Fibroblast of the aortic adventitia (primary cell): Measurements from ENCODE around the gene MROH2B. TPM values are rescaled to one million over a fixed set of nuclear protein-coding genes. Genes with fewer than 3 reads are reported as not detected.

ENCODE experiments used
- DNase-seq: peaks from one replicate; pipeline ENCODE4 v3.0.0-alpha.2; 2010; ENCODE audit warnings: low read depth
- H3K4me3 ChIP-seq: 2 replicates; pipeline ENCODE4 v1.5.1; 2011; ENCODE audit warnings: low read depth, mild to moderate bottlenecking, control low read depth, low read length, moderate library complexity
- total RNA-seq: library from RNA; depleted of rRNA; stranded (reverse); fragments of >200 nt; gene quantifications from 2 replicates; pipeline ENCODE4 v1.2.3, GENCODE V29; 2012; ENCODE audit warnings: low replicate concordance
- TF ChIP-seq, protein P1 (sequence below): IDR thresholded peaks from 2 replicates; pipeline ENCODE4 v1.5.1; 2011; ENCODE audit warnings: mild to moderate bottlenecking, low read length, control low read depth, inconsistent platforms; ENCODE audit not compliant: insufficient read depth

Gene MROH2B
- total RNA-seq, 1 donor = not detected

DNA sequence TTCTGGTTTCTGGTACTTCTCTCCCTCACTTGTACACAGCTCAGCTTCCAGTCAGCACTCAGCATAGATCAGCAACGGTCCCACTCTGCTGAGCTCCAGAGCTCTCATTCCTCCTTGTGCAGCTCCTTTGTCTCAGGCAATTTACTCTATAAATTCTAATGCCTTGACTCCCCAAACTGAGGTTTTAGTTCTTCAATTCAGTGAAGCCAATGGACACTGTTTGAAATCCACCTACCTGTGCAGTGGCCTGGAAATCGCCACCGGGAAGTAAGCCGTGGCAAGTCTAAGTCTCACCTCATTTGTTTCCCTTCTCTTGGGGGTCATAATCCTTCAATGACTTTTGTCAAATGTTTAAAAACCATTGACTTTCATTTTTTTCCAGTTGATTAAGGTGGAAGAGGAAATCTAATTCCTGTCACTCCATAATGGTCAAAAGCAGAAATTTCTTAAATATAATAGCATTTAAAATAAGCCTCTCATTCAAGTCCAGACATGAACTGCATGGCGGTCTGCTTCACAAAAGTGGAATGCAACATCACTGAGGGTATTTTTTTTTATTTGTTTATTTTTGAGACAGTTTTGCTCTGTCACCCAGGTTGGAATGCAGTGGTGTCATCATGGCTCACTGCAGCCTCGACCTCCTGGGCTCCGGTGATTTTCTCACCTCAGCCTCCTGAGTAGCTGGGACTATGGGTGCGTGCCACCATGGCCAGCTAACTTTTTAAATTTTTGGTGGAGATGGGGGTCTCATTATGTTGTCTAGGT, 82.2 kb downstream of the MROH2B start:
- no peak for DNase-seq
- no peak overlapping the region for H3K4me3 ChIP-seq

DNA sequence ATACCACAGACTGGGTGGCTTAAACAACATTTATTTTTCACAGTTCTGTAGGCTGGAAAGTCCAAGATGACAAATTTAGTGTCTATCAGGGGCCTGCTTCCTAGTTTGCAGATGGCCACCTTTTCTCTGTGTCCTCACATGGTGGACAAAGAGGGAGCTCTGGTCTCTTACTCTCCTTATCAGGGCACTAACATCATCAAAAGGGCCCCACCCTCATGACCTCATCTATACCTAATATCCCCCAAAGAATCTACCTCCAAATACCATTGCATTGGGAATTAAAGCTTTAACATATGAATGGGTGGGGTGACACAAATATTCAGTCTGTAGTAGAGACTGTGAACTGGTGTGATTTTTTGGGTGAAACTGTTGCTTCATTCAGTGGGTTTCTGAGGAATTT, 83.8 kb downstream of the MROH2B start:
- TF ChIP-seq, protein P1, sequence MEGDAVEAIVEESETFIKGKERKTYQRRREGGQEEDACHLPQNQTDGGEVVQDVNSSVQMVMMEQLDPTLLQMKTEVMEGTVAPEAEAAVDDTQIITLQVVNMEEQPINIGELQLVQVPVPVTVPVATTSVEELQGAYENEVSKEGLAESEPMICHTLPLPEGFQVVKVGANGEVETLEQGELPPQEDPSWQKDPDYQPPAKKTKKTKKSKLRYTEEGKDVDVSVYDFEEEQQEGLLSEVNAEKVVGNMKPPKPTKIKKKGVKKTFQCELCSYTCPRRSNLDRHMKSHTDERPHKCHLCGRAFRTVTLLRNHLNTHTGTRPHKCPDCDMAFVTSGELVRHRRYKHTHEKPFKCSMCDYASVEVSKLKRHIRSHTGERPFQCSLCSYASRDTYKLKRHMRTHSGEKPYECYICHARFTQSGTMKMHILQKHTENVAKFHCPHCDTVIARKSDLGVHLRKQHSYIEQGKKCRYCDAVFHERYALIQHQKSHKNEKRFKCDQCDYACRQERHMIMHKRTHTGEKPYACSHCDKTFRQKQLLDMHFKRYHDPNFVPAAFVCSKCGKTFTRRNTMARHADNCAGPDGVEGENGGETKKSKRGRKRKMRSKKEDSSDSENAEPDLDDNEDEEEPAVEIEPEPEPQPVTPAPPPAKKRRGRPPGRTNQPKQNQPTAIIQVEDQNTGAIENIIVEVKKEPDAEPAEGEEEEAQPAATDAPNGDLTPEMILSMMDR = no peak
- no peak overlapping the region for H3K4me3 ChIP-seq

More for the DNA sequence above, 82.2 kb downstream of the MROH2B start:
- TF ChIP-seq, protein P1 = no peak

DNA sequence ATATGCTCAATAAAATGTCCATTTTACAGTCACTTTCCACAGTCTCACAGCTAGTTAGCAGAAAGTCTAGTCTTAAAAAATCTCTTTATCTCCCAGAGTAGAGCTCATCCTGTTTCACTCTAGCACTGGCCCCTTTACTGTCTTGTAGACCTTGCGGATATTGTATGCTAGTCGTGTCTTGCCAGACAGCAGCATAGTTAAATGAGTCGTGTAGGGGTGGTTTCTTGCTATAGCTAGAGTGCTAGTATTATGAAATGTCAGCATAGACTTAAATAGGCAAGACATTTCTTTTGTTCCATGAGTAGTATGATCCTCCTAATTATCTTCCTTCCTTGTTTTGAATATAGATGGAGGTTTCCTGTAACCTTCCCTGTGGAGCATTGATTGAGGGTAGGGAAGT, 84.5 kb downstream of the MROH2B start:
- no peak for DNase-seq
- TF ChIP-seq, protein P1 = no peak
- H3K4me3 ChIP-seq = no peak overlapping the region

More for the DNA sequence above, 83.8 kb downstream of the MROH2B start:
- no peak for DNase-seq

DNA sequence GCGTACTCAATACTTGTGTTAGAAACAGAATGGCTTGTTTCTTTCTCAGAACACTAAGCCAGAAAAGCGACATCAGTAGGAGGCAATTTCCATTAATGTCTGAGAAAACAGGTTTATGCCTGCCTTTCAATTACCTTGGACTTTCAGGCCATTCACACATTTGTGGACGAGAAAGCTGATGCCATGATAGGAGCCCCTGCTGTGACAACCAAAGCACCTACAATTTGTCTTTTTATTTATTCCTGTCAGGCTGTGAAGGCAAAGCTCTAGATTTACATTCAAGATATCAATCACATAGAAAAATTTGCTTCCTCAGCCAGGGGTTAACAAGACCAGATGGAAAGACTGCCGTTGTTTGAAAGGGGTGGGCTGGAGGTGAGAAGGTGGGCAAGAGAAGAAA, 85.6 kb downstream of the MROH2B start:
- TF ChIP-seq, protein P1 = no peak
- H3K4me3 ChIP-seq = no peak overlapping the region
- no peak for DNase-seq

DNA sequence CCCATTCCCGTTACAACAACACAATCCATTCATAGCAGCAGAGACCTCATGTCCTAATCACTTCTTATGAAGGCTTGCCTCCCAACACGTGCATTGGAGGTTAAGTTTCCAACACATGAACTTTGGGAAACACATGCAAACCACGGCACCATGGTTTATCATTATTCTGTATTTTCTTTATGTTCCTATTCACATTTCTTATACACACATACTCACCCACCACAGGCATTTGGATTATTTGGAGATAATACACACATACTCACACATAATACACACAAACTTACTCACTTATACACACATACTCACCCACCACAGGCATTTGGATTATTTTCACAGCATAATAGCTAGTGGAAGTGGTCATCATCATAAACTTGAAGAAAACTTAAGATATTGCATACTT, 86.3 kb downstream of the MROH2B start:
- peak; percentile 57 for DNase-seq
- H3K4me3 ChIP-seq = no peak overlapping the region
- TF ChIP-seq, protein P1 = no peak

DNA sequence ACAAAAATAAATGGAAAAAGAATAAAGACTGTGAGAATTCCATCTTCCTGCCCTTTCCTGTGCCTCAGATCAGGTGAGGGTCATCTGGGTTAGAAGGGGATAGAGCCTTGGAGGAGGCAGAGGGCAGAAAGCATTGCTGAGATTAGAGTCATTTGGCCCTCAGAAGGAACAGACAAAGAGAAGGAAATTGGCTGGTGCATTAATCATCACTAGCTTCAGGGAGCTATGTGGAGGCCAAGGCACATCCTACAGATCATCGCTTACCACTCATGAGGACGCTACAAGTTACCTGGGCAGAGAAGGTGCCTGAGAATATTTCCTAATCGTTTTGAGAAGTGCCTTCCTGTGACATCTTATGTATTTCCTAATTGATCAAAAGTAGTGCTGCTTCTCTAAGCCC, 87.4 kb downstream of the MROH2B start:
- H3K4me3 ChIP-seq = no peak overlapping the region
- DNase-seq = no peak
- TF ChIP-seq, protein P1 = no peak

DNA sequence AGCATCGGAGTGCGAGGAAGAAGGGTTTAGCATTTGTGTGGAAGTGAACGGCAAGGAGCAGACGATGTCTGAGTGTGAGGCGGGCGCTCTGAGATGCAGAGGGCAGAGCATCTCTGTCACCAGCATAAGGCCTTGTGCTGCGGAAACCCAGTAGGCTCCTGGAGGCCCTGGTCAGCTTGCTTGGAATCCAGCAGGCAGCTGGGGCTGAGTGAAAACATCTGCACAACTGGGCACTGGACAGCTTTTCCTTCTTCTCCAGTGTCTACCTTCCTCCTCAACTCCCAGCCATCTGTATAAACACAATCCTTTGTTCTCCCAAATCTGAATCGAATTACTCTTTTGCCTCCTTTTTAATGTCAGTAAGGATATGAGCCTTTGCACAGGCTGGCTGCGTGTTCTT, 89.7 kb downstream of the MROH2B start:
- no peak overlapping the region for H3K4me3 ChIP-seq
- DNase-seq = peak; percentile 37
- TF ChIP-seq, protein P1 = no peak
